Spleen (tissue), 11 donors: Measurements from ENCODE around the gene UCP3. TPM values are rescaled to one million over a fixed set of nuclear protein-coding genes. Genes with fewer than 3 reads are reported as not detected.

Source experiments
- DNase-seq: peaks from one replicate; pipeline ENCODE4 v3.0.0-alpha.2; 2020
- H3K27ac ChIP-seq, 8 donors: fragments of 200-600 bp; sonication (generic) in 7 of 8; 1 replicate in 4 of 8; 2 replicates in 4 of 8; pipeline versions ENCODE4 v1.5.0 to v1.8.0; 2016 to 2021; ENCODE audit warnings: inconsistent platforms in 4 of 8, mild to moderate bottlenecking in 4 of 8, moderate library complexity in 1 of 8
- H3K27me3 ChIP-seq, 7 donors: fragments of 200-600 bp; sonication (generic) in 6 of 7; replicated peaks in 1 of 7; 1 replicate in 4 of 7; 2 replicates in 3 of 7; pipeline versions ENCODE4 v1.5.0 to v1.8.0; 2016 to 2021; ENCODE audit warnings: inconsistent platforms in 3 of 7, mild to moderate bottlenecking in 1 of 7
- H3K36me3 ChIP-seq, 6 donors: fragments of 200-600 bp; sonication (generic) in 5 of 6; 1 replicate in 4 of 6; 2 replicates in 2 of 6; pipeline versions ENCODE4 v1.5.0 to v1.8.0; 2016 to 2021; ENCODE audit warnings: inconsistent platforms in 2 of 6
- H3K4me1 ChIP-seq, 6 donors: fragments of 200-600 bp; sonication (generic) in 5 of 6; 1 replicate in 3 of 6; 2 replicates in 3 of 6; pipeline versions ENCODE4 v1.5.0 to v1.8.0; 2016 to 2021; ENCODE audit warnings: inconsistent platforms in 3 of 6
- H3K4me3 ChIP-seq, 8 donors: fragments of 200-600 bp; sonication (generic) in 7 of 8; 1 replicate in 4 of 8; 2 replicates in 4 of 8; pipeline versions ENCODE4 v1.5.0 to v1.8.0; 2016 to 2021; ENCODE audit warnings: inconsistent platforms in 4 of 8, mild to moderate bottlenecking in 4 of 8, moderate library complexity in 2 of 8
- H3K9me3 ChIP-seq, 8 donors: fragments of 200-600 bp; sonication (generic) in 7 of 8; 1 replicate in 4 of 8; 2 replicates in 4 of 8; pipeline versions ENCODE4 v1.5.0 to v1.8.0; 2016 to 2021; ENCODE audit warnings: inconsistent platforms in 4 of 8
- POLR2A ChIP-seq, 3 donors: fragments of 450-650 bp; IDR thresholded peaks; one replicate each; pipeline ENCODE4 v1.5.1; 2017; ENCODE audit warnings: antibody characterized with exemption in 3 of 3, mild to moderate bottlenecking in 1 of 3
- POLR2AphosphoS5 ChIP-seq, 3 donors: sonication (generic); formaldehyde crosslinking; IDR thresholded peaks; one replicate each; pipeline ENCODE4 v1.5.1; 2017; ENCODE audit warnings: antibody characterized with exemption in 3 of 3
- WGBS, 5 donors: extraction: QIAGEN DNeasy Blood & Tissue Kit in 3 of 5; methylation state at CpG; one replicate each; pipeline versions ENCODE4 v1.1.5 to v1.1.7; 2013 to 2018; 5-methylcytosine and 5-hydroxymethylcytosine counted together
- intact Hi-C: fragments of 100-400 bp; cut with DNase I; formaldehyde crosslinking; loops from one replicate; pipeline ENCODE4 v1.15.0; 2023; ENCODE audit warnings: low total_unique reads
- polyA plus RNA-seq, 3 donors: library from polyadenylated mRNA; stranded (reverse); fragments of 200-250 nt; gene quantifications; one replicate each; pipeline ENCODE4 v1.2.1, GENCODE V29; 2013
- total RNA-seq, 7 donors: library from RNA; depleted of rRNA in 3 of 7; stranded (reverse); fragments of >200 nt in 3 of 7; fragmentation: NEBNext Ultra II Directional in 4 of 7; extraction: Animal tissue kit (Norgen Biotek cat#: 25700) in 4 of 7; gene quantifications; one replicate each; pipeline versions ENCODE4 v1.1.0 to v1.2.1, GENCODE V29; 2016 to 2021
- TF ChIP-seq, protein P1 (sequence below), 11 experiments: fragments of 200-600 bp in 7 of 11; fragments of 450-650 bp in 4 of 11; sonication (generic) in 4 of 11; IDR thresholded peaks in 8 of 11; conservative IDR thresholded peaks in 3 of 11; 1 replicate in 7 of 11; 2 replicates in 4 of 11; pipeline versions ENCODE4 v1.4.0 to v1.8.0; 2016 to 2021; ENCODE audit warnings: antibody characterized with exemption in 11 of 11, inconsistent platforms in 4 of 11, mild to moderate bottlenecking in 1 of 11
- donor health status: healthy with polysubstance abuse.
- donor health status: DM: no; HTN: no; CAD: no; lungs with moderate emphysema.
- donor health status: DM: no; HTN: no; CAD: no.
- donor health status: Bipolar disorder and iron deficiency.
- donor health status: healthy.
- donor health status: DM: no; HTN: no; CAD: no.
- donor health status: DM: yes; HTN: yes; CAD: no.

Gene UCP3
- total and polyA plus RNA-seq, 10 donors = 0.68 to 7.1 (median 4.2) TPM

DNA sequence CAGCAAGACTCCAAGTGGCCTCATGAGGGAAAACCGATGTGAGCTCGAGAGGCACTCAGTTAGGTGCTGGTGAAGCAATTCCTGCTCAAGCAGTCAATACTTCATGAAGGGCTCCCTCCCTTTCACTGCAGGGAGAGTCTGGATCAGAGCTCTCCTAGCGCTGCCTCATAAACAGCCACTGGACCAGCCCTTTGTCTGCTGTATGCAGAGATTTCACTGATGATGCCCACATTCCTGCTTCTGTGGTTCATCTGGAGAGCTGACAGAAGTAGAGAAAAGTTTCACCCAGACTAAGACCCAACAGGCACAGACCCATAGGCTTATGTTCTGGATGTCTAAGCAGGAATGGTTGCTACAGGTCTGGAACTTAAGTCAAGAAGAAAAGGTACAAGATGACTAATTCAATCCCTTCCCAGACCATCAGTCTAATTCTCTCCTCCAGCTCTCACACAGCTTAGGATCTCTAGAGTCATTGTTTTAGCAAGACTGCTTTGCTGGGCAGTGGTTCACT lies 30.3 kb downstream of the UCP3 start:
- TF ChIP-seq POLR2A (IDR thresholded peaks at IDR 0.05) (no peak), POLR2AphosphoS5 (IDR thresholded peaks at IDR 0.05) (no peak)
- TF ChIP-seq, protein P1, sequence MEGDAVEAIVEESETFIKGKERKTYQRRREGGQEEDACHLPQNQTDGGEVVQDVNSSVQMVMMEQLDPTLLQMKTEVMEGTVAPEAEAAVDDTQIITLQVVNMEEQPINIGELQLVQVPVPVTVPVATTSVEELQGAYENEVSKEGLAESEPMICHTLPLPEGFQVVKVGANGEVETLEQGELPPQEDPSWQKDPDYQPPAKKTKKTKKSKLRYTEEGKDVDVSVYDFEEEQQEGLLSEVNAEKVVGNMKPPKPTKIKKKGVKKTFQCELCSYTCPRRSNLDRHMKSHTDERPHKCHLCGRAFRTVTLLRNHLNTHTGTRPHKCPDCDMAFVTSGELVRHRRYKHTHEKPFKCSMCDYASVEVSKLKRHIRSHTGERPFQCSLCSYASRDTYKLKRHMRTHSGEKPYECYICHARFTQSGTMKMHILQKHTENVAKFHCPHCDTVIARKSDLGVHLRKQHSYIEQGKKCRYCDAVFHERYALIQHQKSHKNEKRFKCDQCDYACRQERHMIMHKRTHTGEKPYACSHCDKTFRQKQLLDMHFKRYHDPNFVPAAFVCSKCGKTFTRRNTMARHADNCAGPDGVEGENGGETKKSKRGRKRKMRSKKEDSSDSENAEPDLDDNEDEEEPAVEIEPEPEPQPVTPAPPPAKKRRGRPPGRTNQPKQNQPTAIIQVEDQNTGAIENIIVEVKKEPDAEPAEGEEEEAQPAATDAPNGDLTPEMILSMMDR (IDR thresholded peaks at IDR 0.05 in 8 of 11, conservative IDR thresholded peaks at IDR 0.05 in 3 of 11) = no peak
- peak; percentile 18 for DNase-seq
- H3K27ac ChIP-seq = peak overlapping the region; percentile 55 to 97 (median 95)
- peaks cover 48 to 94% (median 86%) of the 10 kb centered on the region in 6 donors for H3K4me1 ChIP-seq
- peaks cover 0 to 77% (median 49%) of the 10 kb centered on the region in 6 donors for H3K36me3 ChIP-seq
- peak overlapping the region in 3 of 8 donors; percentile 1 to 84 (median 12) for H3K4me3 ChIP-seq
- H3K9me3 ChIP-seq = no peaks in the 10 kb centered on the region
- intact Hi-C loops = no loop called here
- no peaks in the 10 kb centered on the region for H3K27me3 ChIP-seq
- WGBS, 5 donors = 95 to 100% (median 96%) methylated on average over 3 of the region's 3 CpGs

DNA sequence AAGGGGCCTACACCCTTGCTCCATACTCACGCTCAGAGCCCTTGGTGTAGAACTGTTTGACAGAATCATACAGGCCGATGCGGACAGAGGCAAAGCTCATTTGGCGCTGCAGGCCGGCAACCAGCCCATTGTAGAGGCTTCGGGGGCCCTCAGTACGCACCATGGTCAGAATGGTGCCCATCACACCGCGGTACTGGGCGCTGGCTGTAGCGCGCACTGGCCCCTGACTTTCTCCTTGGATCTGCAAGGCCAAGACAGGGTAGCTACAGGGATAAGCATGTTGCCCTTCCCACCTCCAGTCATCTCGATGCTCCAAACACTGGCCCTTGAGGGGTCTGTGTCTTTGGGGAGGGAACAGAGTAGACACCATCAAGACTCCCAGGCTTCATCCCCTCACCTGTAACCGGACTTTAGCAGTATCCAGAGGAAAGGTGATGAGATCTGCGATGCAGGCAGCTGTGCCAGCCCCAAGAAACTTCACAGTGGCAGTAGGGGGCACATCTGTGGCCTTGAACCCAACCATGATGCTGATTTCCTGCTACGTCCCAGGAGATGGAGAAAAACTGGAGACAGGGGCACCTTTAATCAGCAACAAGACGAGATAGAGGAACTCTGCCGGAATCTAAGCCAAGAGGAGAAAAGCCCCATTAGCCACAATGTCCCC lies 30.9 kb downstream of the UCP3 start:
- H3K27ac ChIP-seq = peak overlapping the region; percentile 55 to 97 (median 95)
- intact Hi-C loops = no loop called here
- 95 to 98% (median 96%) methylated on average over 15 to 18 of the region's 18 CpGs for WGBS, 5 donors
- H3K9me3 ChIP-seq = no peaks in the 10 kb centered on the region
- H3K36me3 ChIP-seq = peaks cover 0 to 82% (median 49%) of the 10 kb centered on the region in 6 donors
- H3K4me1 ChIP-seq = peaks cover 51 to 96% (median 89%) of the 10 kb centered on the region in 6 donors
- DNase-seq = peak; percentile 63
- no peaks in the 10 kb centered on the region for H3K27me3 ChIP-seq
- TF ChIP-seq, protein P1 (IDR thresholded peaks at IDR 0.05 in 8 of 11, conservative IDR thresholded peaks at IDR 0.05 in 3 of 11) = no peak
- TF ChIP-seq POLR2AphosphoS5 (IDR thresholded peaks at IDR 0.05) = peak in 2 of 3 donors; percentile 58 to 69
- TF ChIP-seq POLR2A (IDR thresholded peaks at IDR 0.05) = no peak
- H3K4me3 ChIP-seq = peak overlapping the region in 2 of 8 donors; percentile 12 to 84

DNA sequence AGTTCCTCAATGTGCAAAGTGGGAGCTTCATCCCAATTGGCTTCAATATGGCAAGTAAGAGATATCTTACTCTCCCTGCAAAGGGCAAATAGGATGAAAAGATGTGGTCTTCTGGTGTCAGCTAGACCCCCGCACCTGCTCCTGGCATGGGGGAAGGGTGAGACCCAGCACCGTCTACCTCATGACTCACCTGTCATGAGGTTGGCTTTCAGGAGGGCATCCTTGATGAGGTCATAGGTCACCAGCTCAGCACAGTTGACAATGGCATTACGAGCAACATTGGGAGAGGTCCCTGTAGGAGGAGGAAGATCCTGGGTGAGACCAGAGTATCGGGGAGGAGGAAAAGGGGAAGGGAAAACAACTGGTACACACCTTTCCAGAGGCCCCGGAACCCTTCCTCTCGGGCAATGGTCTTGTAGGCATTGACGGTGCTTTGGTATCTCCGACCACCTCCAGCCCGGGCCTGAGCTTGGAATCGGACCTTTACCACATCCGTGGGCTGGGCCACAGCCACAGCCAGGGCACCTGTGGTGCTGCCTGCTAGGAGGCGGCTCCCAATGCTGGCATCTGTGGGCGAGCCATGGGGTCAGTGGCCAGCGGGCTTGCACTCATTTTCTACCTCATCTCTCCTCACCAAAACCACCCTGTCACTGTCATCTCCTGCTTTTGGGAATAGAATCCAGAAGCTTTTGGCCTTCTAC lies 32.3 kb downstream of the UCP3 start:
- Histone ChIP-seq H3K4me3 (no peak overlapping the region), H3K36me3 (peaks cover 0 to 84% (median 49%) of the 10 kb centered on the region in 6 donors), H3K9me3 (no peaks in the 10 kb centered on the region), H3K4me1 (peaks cover 51 to 100% (median 90%) of the 10 kb centered on the region in 6 donors), H3K27me3 (no peaks in the 10 kb centered on the region), H3K27ac (peak overlapping the region in 5 of 8 donors; percentile 29 to 97 (median 96))
- peak; percentile 77 for DNase-seq
- intact Hi-C loops = no loop called here
- TF ChIP-seq, protein P1 (IDR thresholded peaks at IDR 0.05 in 8 of 11, conservative IDR thresholded peaks at IDR 0.05 in 3 of 11) = no peak
- peak; percentile 44 to 77 (median 51) for TF ChIP-seq POLR2AphosphoS5 (IDR thresholded peaks at IDR 0.05)
- WGBS, 5 donors = 88 to 92% (median 89%) methylated on average over 13 to 14 of the region's 14 CpGs

DNA sequence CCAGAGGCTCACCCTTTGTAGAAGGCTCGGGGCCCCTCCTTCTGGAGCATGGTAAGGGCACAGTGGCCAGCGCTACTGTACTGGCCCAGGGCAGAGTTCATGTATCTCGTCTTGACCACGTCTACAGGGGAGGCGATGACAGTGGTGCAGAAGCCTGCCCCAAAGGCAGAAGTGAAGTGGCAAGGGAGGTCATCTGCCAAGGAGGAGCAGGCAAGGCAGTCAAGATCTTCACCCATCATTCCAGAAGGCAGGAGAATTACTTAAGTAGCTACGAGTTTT lies 33.5 kb downstream of the UCP3 start:
- no peak overlapping the region for H3K4me3 ChIP-seq
- no peaks in the 10 kb centered on the region for H3K27me3 ChIP-seq
- H3K9me3 ChIP-seq = no peaks in the 10 kb centered on the region
- intact Hi-C loops = no loop called here
- H3K4me1 ChIP-seq = peaks cover 44 to 100% (median 89%) of the 10 kb centered on the region in 6 donors
- H3K27ac ChIP-seq = peak overlapping the region in 4 of 8 donors; percentile 41 to 97 (median 60)
- TF ChIP-seq, protein P1 (IDR thresholded peaks at IDR 0.05 in 8 of 11, conservative IDR thresholded peaks at IDR 0.05 in 3 of 11) = no peak
- peak in 1 of 3 donors; percentile 42 for TF ChIP-seq POLR2AphosphoS5 (IDR thresholded peaks at IDR 0.05)
- TF ChIP-seq POLR2A (IDR thresholded peaks at IDR 0.05) = no peak
- 92 to 95% (median 92%) methylated on average over 5 to 6 of the region's 6 CpGs for WGBS, 5 donors
- peaks cover 0 to 73% (median 49%) of the 10 kb centered on the region in 6 donors for H3K36me3 ChIP-seq
- DNase-seq = peak; percentile 62
